HS-5 (cell line): ENCODE results near the gene TERF2IP.

Source experiments
- DNase-seq: peaks from one replicate; pipeline ENCODE4 v3.0.0-alpha.2; 2012; ENCODE audit warnings: low read depth

The TERF2IP gene

GRCh38 chr16:75647492-75648264, at the start of gene TERF2IP, which contains the start of gene KARS1:
TERF2IP (plus strand) TSS chr16:75647773; CDS start chr16:75647883, 110 bp downstream.
KARS1 (minus strand) TSS chr16:75647665; CDS start chr16:75647639, 26 bp downstream.
- peak; percentile 83 for DNase-seq

- no peak for DNase-seq
These were observed 47.9 kb upstream of the TERF2IP start for GRCh38 chr16:75599452-75600277.

- no peak for DNase-seq
These were observed 44.3 kb upstream of the TERF2IP start for GRCh38 chr16:75603241-75603640.

GRCh38 chr16:75606507-75606906, 41.1 kb upstream of the TERF2IP start:
- no peak for DNase-seq

GRCh38 chr16:75614066-75614897, 33.3 kb upstream of the TERF2IP start:
- DNase-seq: no peak

- DNase-seq: no peak
These were observed 32.0 kb upstream of the TERF2IP start for GRCh38 chr16:75615619-75616018.

GRCh38 chr16:75616521-75617010, 31.0 kb upstream of the TERF2IP start:
- DNase-seq: no peak

GRCh38 chr16:75617121-75617520, 30.5 kb upstream of the TERF2IP start:
- DNase-seq: no peak

- no peak for DNase-seq
These were observed 28.8 kb upstream of the TERF2IP start for GRCh38 chr16:75618780-75619179.

GRCh38 chr16:75620326-75621169, 27.0 kb upstream of the TERF2IP start:
- DNase-seq: no peak

- no peak for DNase-seq
These were observed 26.4 kb upstream of the TERF2IP start for GRCh38 chr16:75621170-75621477.

GRCh38 chr16:75622761-75623605, 24.6 kb upstream of the TERF2IP start, which contains the start of gene ADAT1:
ADAT1 (minus strand) TSS chr16:75623281; CDS start chr16:75620799, 2,482 bp downstream.
- DNase-seq: peak; percentile 98

- peak; percentile 48 for DNase-seq
These were observed 22.6 kb upstream of the TERF2IP start for GRCh38 chr16:75624921-75625334.

GRCh38 chr16:75626806-75627205, 20.8 kb upstream of the TERF2IP start:
- no peak for DNase-seq

GRCh38 chr16:75627851-75628250, 19.7 kb upstream of the TERF2IP start:
- no peak for DNase-seq

- no peak for DNase-seq
These were observed 19.2 kb upstream of the TERF2IP start for GRCh38 chr16:75628351-75628750.

GRCh38 chr16:75629132-75629531, 18.4 kb upstream of the TERF2IP start:
- no peak for DNase-seq

GRCh38 chr16:75630052-75630451, 17.5 kb upstream of the TERF2IP start:
- no peak for DNase-seq

GRCh38 chr16:75632857-75633256, 14.7 kb upstream of the TERF2IP start:
- no peak for DNase-seq

- no peak for DNase-seq
These were observed 12.5 kb upstream of the TERF2IP start for GRCh38 chr16:75635036-75635435.
